Muscle of leg (tissue), 11 donors: ENCODE results near the gene OR2M5. TPM values are rescaled to one million over a fixed set of nuclear protein-coding genes. Genes with fewer than 3 reads are reported as not detected.

Source experiments
- DNase-seq: peaks from one replicate; pipeline ENCODE4 v3.0.0; 2013
- H3K27ac ChIP-seq: one replicate; pipeline ENCODE4 v1.5.1; 2013; ENCODE audit warnings: mild to moderate bottlenecking, low read length, control low read depth
- H3K27me3 ChIP-seq: one replicate; pipeline ENCODE4 v1.6.1; 2013; ENCODE audit warnings: low read length; ENCODE audit not compliant: control insufficient read depth, insufficient read depth
- H3K36me3 ChIP-seq: one replicate; pipeline ENCODE4 v1.6.1; 2013; ENCODE audit warnings: low read length; ENCODE audit not compliant: control insufficient read depth, insufficient read depth
- H3K4me1 ChIP-seq: one replicate; pipeline ENCODE4 v1.6.1; 2013; ENCODE audit warnings: low read length; ENCODE audit not compliant: control insufficient read depth, insufficient read depth
- H3K4me3 ChIP-seq: one replicate; pipeline ENCODE4 v1.5.1; 2013; ENCODE audit warnings: low read length, control low read depth
- H3K9me3 ChIP-seq: replicated peaks from 2 replicates; pipeline ENCODE4 v1.6.1; 2013; ENCODE audit warnings: low read depth, low read length; ENCODE audit not compliant: control insufficient read depth
- WGBS: methylation state at CpG from one replicate; pipeline ENCODE4 v1.1.5; 2013; ENCODE audit warnings: missing lambda C conversion rate; ENCODE audit not compliant: insufficient coverage; 5-methylcytosine and 5-hydroxymethylcytosine counted together
- polyA plus RNA-seq, 8 donors: library from polyadenylated mRNA; unstranded; fragments of 120-200 nt; gene quantifications; one replicate each; pipeline versions ENCODE4 v1.2.1 to v1.2.3, GENCODE V29; 2013; ENCODE audit warnings: inconsistent platforms in 1 of 8, low replicate concordance in 1 of 8; ENCODE audit not compliant: insufficient read length in 8 of 8, insufficient read depth in 1 of 8
- total RNA-seq: library from RNA; stranded (reverse); fragments of 120-200 nt; gene quantifications from one replicate; pipeline ENCODE4 v1.2.4, GENCODE V29; 2013

OR2M5 gene
- total and polyA plus RNA-seq, 9 donors: not detected

DNA sequence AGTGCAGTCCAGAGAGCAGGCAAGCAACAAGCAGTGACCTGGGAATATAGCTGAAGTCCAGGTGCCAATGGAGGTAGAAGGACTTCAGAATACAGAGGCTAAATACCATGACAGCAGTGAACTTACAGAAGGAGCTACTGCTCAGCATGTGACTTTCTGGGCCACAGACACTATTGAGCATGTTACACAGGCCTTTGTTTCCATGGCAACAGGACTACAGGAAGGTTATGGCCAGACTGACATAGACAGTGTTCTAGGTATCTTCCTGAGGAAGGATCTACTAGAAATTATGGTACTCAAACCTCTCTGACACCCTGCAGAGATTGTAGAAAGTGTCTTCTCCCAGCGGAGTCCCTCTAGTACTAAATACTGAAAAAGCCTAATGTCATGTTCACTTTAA is 11.0 kb downstream of the OR2M5 start:
- no peak for DNase-seq
- no peaks in the 10 kb centered on the region for H3K36me3 ChIP-seq
- H3K27ac ChIP-seq: no peak overlapping the region
- peaks cover 18% of the 10 kb centered on the region for H3K9me3 ChIP-seq
- H3K4me1 ChIP-seq: no peaks in the 10 kb centered on the region
- no peak overlapping the region for H3K4me3 ChIP-seq
- H3K27me3 ChIP-seq: no peaks in the 10 kb centered on the region
- no CpG with 5 or more reads among the region's 1 CpG for WGBS

DNA sequence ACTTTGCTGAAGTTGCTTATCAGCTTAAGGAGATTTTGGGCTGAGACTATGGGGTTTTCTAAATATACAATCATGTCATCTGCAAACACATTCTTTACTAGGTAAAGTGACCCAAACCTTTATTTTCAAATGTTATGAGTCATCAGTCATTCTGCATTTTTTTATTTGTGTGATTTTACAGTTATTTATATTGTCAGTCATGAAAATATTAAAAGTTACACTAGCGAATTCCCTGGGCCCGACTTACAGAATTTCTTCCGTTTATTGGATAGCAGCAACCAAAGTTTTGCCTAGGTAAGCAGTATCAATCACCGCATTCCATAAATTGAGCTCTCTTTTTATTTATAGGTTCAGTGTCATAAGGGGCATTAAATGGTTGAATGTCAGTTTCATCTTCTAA is 13.8 kb downstream of the OR2M5 start:
- H3K27ac ChIP-seq: no peak overlapping the region
- H3K36me3 ChIP-seq: no peaks in the 10 kb centered on the region
- no peak for DNase-seq
- WGBS: no CpG with 5 or more reads among the region's 4 CpGs
- H3K4me3 ChIP-seq: no peak overlapping the region
- H3K27me3 ChIP-seq: no peaks in the 10 kb centered on the region
- no peaks in the 10 kb centered on the region for H3K4me1 ChIP-seq
- H3K9me3 ChIP-seq: peaks cover 8% of the 10 kb centered on the region

- Histone ChIP-seq H3K4me1 (no peaks in the 10 kb centered on the region), H3K4me3 (no peak overlapping the region), H3K27me3 (no peaks in the 10 kb centered on the region), H3K36me3 (no peaks in the 10 kb centered on the region), H3K27ac (no peak overlapping the region), H3K9me3 (peaks cover 18% of the 10 kb centered on the region)
- WGBS: 84% methylated on average over 11 of the region's 12 CpGs
- no peak for DNase-seq
Observed at GRCh38 chr1:248164031-248164430, 19.1 kb downstream of the OR2M5 start.

GRCh38 chr1:248165186-248165585 is 20.2 kb downstream of the OR2M5 start:
- Histone ChIP-seq H3K9me3 (peaks cover 16% of the 10 kb centered on the region), H3K27ac (no peak overlapping the region), H3K27me3 (no peaks in the 10 kb centered on the region), H3K36me3 (no peaks in the 10 kb centered on the region), H3K4me1 (no peaks in the 10 kb centered on the region), H3K4me3 (no peak overlapping the region)
- 93% methylated on average over 14 of the region's 14 CpGs for WGBS
- DNase-seq: no peak

DNA sequence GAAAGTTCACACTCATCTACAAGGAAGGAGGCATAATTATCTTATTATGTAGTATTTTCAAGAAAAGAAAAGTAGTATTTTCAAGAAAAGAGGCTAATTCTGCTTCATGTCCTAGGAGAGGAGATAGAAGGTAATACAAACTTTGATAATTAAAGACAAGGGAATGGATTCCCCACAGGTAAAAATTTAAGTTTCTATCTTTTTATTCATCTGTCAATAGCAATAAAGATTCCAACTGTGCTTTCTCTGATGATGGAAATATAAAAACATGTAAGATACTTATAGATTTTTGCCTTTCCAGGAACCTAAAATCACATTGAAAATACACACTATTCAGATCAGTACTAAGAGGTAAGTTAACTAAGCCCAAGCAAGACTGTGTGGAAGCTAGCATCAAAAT is 29.6 kb downstream of the OR2M5 start, which contains the start of gene OR2M2:
TSS of gene OR2M2 (plus strand) at position 301 of the 400 bp plus-strand sequence. CDS start 5,165 bp downstream, outside the sequence.
- peaks cover 11% of the 10 kb centered on the region for H3K9me3 ChIP-seq
- no peaks in the 10 kb centered on the region for H3K27me3 ChIP-seq
- H3K27ac ChIP-seq: no peak within 1 kb of the TSS
- no peak within 1 kb of the TSS for H3K4me3 ChIP-seq
- H3K36me3 ChIP-seq: no peaks in the 10 kb centered on the region
- DNase-seq: no peak
- H3K4me1 ChIP-seq: no peaks in the 10 kb centered on the region

DNA sequence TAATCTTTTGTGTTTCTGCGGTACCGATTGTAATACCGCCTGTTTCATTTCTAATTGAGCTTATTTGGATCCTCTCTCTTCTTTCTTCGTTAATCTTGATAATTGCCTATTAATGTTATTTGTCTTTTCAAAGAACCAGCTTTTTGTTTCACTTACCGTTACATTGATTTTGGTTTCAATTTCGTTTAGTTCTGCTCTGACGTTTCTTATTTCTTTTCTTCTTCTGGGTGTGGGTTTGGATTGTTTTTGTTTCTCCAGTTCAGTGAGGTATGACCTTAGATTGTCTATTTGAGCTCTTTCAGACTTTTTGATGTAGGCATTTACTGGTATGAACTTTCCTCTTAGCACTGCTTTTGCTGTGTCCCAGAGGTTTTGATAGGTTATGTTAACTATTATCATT is 39.0 kb downstream of the OR2M5 start:
- H3K36me3 ChIP-seq: no peaks in the 10 kb centered on the region
- DNase-seq: no peak
- WGBS: no CpG with 5 or more reads among the region's 7 CpGs

GRCh38 chr1:248187363-248187762 is 42.4 kb downstream of the OR2M5 start:
- no peaks in the 10 kb centered on the region for H3K27me3 ChIP-seq
- H3K4me3 ChIP-seq: no peak overlapping the region
- H3K27ac ChIP-seq: no peak overlapping the region
- DNase-seq: no peak
- peaks cover 30% of the 10 kb centered on the region for H3K9me3 ChIP-seq
- H3K4me1 ChIP-seq: no peaks in the 10 kb centered on the region
- WGBS: no CpG with 5 or more reads among the region's 3 CpGs
- H3K36me3 ChIP-seq: no peaks in the 10 kb centered on the region

More for the DNA sequence above, 39.0 kb downstream of the OR2M5 start:
- Histone ChIP-seq H3K27ac (no peak overlapping the region), H3K9me3 (peaks cover 26% of the 10 kb centered on the region), H3K4me1 (no peaks in the 10 kb centered on the region), H3K27me3 (no peaks in the 10 kb centered on the region), H3K4me3 (no peak overlapping the region)

DNA sequence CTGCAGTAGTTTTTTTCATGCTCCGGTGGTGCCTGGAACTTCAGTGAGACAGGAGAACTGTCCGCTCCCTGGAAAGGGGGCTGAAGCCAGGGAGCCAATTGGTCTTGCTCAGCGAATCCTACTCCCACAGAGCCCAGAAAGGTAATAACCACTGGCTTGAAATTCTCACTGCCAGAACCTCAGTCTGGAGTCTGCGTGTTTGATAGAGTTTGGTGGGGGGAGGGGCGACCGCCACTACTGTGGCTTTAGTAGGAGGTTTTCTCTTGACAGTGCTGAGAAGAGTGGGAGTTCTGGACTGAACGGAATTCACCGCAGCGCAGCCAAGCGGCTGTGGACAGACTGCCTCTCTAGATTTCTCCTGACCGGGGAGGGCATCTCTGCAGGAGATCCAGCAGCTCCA is 44.1 kb downstream of the OR2M5 start:
- WGBS: 57% methylated on average over 4 of the region's 11 CpGs
- DNase-seq: no peak

DNA sequence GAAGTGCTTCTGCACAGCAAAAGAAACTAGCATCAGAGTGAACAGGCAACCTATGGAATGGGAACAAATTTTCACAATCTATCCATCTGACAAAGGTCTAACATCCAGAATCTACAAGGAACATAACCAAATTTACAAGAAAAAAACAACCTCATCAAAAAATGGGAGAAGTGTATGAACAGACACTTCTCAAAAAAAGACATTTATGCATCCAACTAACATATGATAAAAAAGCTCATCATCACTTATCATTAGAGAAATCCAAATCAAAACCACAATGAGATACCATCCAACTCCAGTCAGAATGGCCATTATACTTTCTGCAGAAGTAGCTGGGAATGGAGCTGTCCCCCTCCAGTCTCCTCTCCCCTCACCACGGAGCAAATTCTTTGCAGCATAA is 49.2 kb downstream of the OR2M5 start:
- peaks cover 20% of the 10 kb centered on the region for H3K9me3 ChIP-seq
- H3K27ac ChIP-seq: no peak overlapping the region
- WGBS: no CpG with 5 or more reads among the region's 1 CpG
- DNase-seq: no peak
- no peak overlapping the region for H3K4me3 ChIP-seq
- H3K4me1 ChIP-seq: no peaks in the 10 kb centered on the region
- H3K27me3 ChIP-seq: no peaks in the 10 kb centered on the region
- H3K36me3 ChIP-seq: no peaks in the 10 kb centered on the region

More for the DNA sequence above, 44.1 kb downstream of the OR2M5 start:
- no peak overlapping the region for H3K4me3 ChIP-seq
- no peaks in the 10 kb centered on the region for H3K36me3 ChIP-seq
- H3K27ac ChIP-seq: no peak overlapping the region
- H3K9me3 ChIP-seq: peaks cover 30% of the 10 kb centered on the region
- no peaks in the 10 kb centered on the region for H3K4me1 ChIP-seq
- H3K27me3 ChIP-seq: no peaks in the 10 kb centered on the region
